Measurements from ENCODE around the gene CLIP2. TPM values are rescaled to one million over a fixed set of nuclear protein-coding genes. Genes with fewer than 3 reads are reported as not detected.
"Not testable (repeated sequence)": the region's sequence is repeated elsewhere in the genome, so short reads cannot be mapped to it uniquely, and the experiment has no call there.

Gene CLIP2
- polyA plus RNA-seq, 1 experiment: 5.6 TPM

DNA sequence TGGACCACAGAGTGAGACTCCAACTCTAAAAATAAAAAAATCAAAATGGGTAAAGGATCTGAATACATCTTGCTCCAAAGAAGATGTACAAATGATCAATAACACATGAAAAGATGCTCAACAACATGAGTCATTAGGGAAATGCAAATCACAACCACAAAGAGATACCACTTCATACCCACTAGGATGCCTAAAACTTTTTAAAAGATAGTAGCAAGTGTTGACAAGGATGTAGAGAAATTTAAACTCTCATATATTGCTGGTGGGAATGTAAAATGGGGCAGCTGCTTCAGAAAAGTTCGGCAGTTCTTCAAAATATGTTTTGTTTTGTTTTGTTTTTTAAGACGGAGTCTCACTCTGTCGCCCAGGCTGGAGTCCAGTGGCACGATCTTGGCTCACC lies 118.8 kb downstream of the CLIP2 start:
- H3K36me3 ChIP-seq (ENCODE audit: control insufficient read depth, insufficient read depth, low read length): peaks cover 12% of the 10 kb centered on the region
- DNase-seq (ENCODE audit: low read depth): no peak
- TF ChIP-seq CTCF (IDR thresholded peaks at IDR 0.05; ENCODE audit: insufficient read depth, low read depth, low read length): no peak
- CTCF ChIA-PET: interaction anchor here (0.7 to 22.8 kb wide), 3 partner anchors 9 to 200 kb away, joined by 3 to 416 read pairs (median 8); partner anchors contain the start of gene LAT2
- no peaks in the 10 kb centered on the region for H3K27me3 ChIP-seq (ENCODE audit: control insufficient read depth, insufficient read depth, low read length)
- POLR2A ChIA-PET: no interaction called here
- H3K4me3 ChIP-seq (ENCODE audit: low read depth, low read length): no peak overlapping the region

GRCh38 chr7:74409571-74409970 lies 120.4 kb downstream of the CLIP2 start:
- POLR2A ChIA-PET: no interaction called here
- no peak for TF ChIP-seq CTCF (IDR thresholded peaks at IDR 0.05; ENCODE audit: insufficient read depth, low read depth, low read length)
- peaks cover 8% of the 10 kb centered on the region for H3K36me3 ChIP-seq (ENCODE audit: control insufficient read depth, insufficient read depth, low read length)
- no peak overlapping the region for H3K4me3 ChIP-seq (ENCODE audit: low read depth, low read length)
- no peaks in the 10 kb centered on the region for H3K27me3 ChIP-seq (ENCODE audit: control insufficient read depth, insufficient read depth, low read length)
- DNase-seq (ENCODE audit: low read depth): no peak
- CTCF ChIA-PET: interaction anchor here (0.6 to 3.7 kb wide), 3 partner anchors 9 to 203 kb away, joined by 3 to 18 read pairs (median 4); no protein-coding TSS in a partner anchor

DNA sequence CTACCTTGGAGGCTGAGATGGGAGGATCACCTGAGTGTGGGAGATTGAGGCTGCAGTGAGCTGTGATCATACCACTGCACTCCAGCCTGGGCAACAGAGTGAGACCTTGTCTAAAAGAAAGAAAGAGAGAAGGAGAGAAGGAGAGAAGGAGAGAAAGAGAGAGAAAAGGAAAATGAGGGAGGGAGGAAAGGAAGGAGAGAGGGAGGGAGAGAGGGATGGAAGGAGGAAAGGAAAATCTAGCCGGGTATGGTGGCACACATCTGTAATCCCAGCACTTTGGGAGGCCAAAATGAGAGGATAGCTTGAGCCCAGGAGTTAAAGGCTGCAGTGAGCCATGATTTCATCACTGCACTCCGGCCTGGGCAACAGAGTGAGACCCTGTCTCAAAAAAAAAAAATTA lies 121.6 kb downstream of the CLIP2 start:
- ChIA-PET CTCF (interaction anchor here (1.4 to 3.7 kb wide), 3 partner anchors 10 to 204 kb away, joined by 4 to 18 read pairs (median 5); no protein-coding TSS in a partner anchor), POLR2A (no interaction called here)
- TF ChIP-seq CTCF (IDR thresholded peaks at IDR 0.05; ENCODE audit: insufficient read depth, low read depth, low read length): no peak
- no peak for DNase-seq (ENCODE audit: low read depth)
- no peaks in the 10 kb centered on the region for H3K36me3 ChIP-seq (ENCODE audit: control insufficient read depth, insufficient read depth, low read length)
- no peak overlapping the region for H3K4me3 ChIP-seq (ENCODE audit: low read depth, low read length)
- H3K27me3 ChIP-seq (ENCODE audit: control insufficient read depth, insufficient read depth, low read length): no peaks in the 10 kb centered on the region

GRCh38 chr7:74411571-74411970 lies 122.4 kb downstream of the CLIP2 start:
- POLR2A ChIA-PET; H3K36me3 ChIP-seq (ENCODE audit: control insufficient read depth, insufficient read depth, low read length); H3K4me3 ChIP-seq (ENCODE audit: low read depth, low read length); H3K27me3 ChIP-seq (ENCODE audit: control insufficient read depth, insufficient read depth, low read length); DNase-seq (ENCODE audit: low read depth): not testable (repeated sequence)
- CTCF ChIA-PET: interaction anchor here (0.6 to 3.7 kb wide), 3 partner anchors 11 to 205 kb away, joined by 3 to 18 read pairs (median 5); no protein-coding TSS in a partner anchor

GRCh38 chr7:74412056-74412455 lies 122.8 kb downstream of the CLIP2 start:
- ChIA-PET CTCF (interaction anchor here (0.6 to 3.7 kb wide), 5 partner anchors 11 to 205 kb away, joined by 3 to 18 read pairs (median 8); no protein-coding TSS in a partner anchor), POLR2A (no interaction called here)
- DNase-seq (ENCODE audit: low read depth): no peak
- Histone ChIP-seq H3K27me3 (ENCODE audit: control insufficient read depth, insufficient read depth, low read length) (no peaks in the 10 kb centered on the region), H3K4me3 (ENCODE audit: low read depth, low read length) (no peak overlapping the region), H3K36me3 (ENCODE audit: control insufficient read depth, insufficient read depth, low read length) (no peaks in the 10 kb centered on the region)
- TF ChIP-seq CTCF (IDR thresholded peaks at IDR 0.05; ENCODE audit: insufficient read depth, low read depth, low read length): no peak

DNA sequence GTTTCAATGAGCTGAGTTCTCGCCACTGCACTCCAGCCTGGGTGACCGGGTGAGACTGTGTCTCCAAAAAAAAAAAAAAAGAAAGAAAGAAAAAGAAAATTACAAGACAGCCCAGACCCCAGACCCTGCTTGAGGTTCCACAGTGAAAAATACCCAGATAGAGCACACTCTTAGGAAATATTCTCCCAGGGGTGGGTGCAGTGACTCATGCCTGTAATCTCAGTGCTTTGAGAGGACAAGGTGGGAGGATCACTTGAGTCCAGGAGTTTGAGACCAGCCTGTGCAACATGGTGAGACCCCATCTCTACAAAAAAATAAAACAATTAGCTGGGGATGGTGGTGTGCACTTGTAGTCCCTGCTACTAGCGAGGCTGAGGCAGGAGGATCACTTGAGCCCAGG lies 123.4 kb downstream of the CLIP2 start:
- no peak for TF ChIP-seq CTCF (IDR thresholded peaks at IDR 0.05; ENCODE audit: insufficient read depth, low read depth, low read length)
- H3K36me3 ChIP-seq (ENCODE audit: control insufficient read depth, insufficient read depth, low read length): no peaks in the 10 kb centered on the region
- no peak overlapping the region for H3K4me3 ChIP-seq (ENCODE audit: low read depth, low read length)
- POLR2A ChIA-PET: no interaction called here
- DNase-seq (ENCODE audit: low read depth): no peak
- CTCF ChIA-PET: interaction anchor here (1.3 to 3.7 kb wide), 5 partner anchors 12 to 206 kb away, joined by 4 to 18 read pairs (median 8); no protein-coding TSS in a partner anchor
- no peaks in the 10 kb centered on the region for H3K27me3 ChIP-seq (ENCODE audit: control insufficient read depth, insufficient read depth, low read length)

DNA sequence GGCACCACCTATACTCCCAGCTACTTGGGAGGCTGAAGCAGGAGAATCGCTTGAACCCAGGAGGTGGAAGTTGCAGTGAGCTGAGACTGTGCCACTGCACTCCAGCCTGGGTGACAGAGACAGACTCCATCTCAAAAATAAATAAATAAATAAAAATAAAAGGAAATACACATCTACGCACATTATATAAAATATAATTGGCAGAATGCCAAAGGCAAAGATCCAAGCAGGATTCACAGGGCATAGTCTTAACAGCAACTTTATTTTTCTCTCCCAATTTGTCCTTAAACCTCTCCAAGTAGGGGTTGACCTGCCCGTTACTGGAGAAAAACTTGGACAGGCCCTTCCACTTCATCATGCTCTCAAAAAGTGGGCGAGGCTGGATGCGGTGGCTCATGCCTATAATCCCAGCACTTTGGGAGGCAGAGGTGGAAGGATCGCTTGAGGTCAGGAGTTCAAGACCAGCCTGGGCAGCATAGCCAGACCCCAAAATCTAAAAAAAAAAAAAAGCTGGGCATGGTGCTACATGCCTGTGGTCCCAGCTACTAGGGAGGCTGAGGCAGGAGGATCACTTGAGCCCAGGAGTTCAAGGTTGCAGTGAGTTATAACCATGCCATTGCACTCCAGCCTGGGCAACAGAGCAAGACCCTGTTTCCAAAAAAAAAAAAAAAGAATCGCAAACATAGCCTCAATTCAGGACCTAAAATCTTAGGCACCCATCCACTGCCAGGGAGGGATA lies 125.6 kb downstream of the CLIP2 start:
- POLR2A ChIA-PET; H3K4me3 ChIP-seq (ENCODE audit: low read depth, low read length); H3K36me3 ChIP-seq (ENCODE audit: control insufficient read depth, insufficient read depth, low read length); DNase-seq (ENCODE audit: low read depth); H3K27me3 ChIP-seq (ENCODE audit: control insufficient read depth, insufficient read depth, low read length); CTCF ChIA-PET: not testable (repeated sequence)
